Activated CD8-positive, alpha-beta memory T cell treated with anti-CD3 and anti-CD28 coated beads for 48 hours (primary cell): ENCODE results near the gene ATP6V0A4.
"Not testable (repeated sequence)": the region's sequence is repeated elsewhere in the genome, so short reads cannot be mapped to it uniquely, and the experiment has no call there.

ENCODE experiments used
- DNase-seq, 3 experiments: peaks; one replicate each; pipeline ENCODE4 v3.0.0-alpha.2; 2020; ENCODE audit warnings: low read depth in 2 of 3, low spot score in 2 of 3

ATP6V0A4 gene

GRCh38 chr7:138804618-138805017, 6.6 kb upstream of the ATP6V0A4 start:
- no peak for DNase-seq

- DNase-seq = no peak
Observed at GRCh38 chr7:138802706-138803105, 4.7 kb upstream of the ATP6V0A4 start.

- DNase-seq = no peak
Observed at GRCh38 chr7:138801256-138801655, 3.3 kb upstream of the ATP6V0A4 start.

GRCh38 chr7:138799336-138800000, 1.5 kb upstream of the ATP6V0A4 start:
- DNase-seq = no peak

GRCh38 chr7:138798836-138799235, 840 bp upstream of the ATP6V0A4 start:
- no peak for DNase-seq

GRCh38 chr7:138797046-138797445, 950 bp downstream of the ATP6V0A4 start:
- DNase-seq = not testable (repeated sequence)

GRCh38 chr7:138796038-138796615, 1.9 kb downstream of the ATP6V0A4 start:
- DNase-seq = no peak

GRCh38 chr7:138785587-138786437, 12.2 kb downstream of the ATP6V0A4 start:
- DNase-seq = no peak

GRCh38 chr7:138784692-138785091, 13.3 kb downstream of the ATP6V0A4 start:
- DNase-seq = no peak

GRCh38 chr7:138781004-138781403, 17.0 kb downstream of the ATP6V0A4 start:
- DNase-seq = no peak

GRCh38 chr7:138776166-138776833, 21.7 kb downstream of the ATP6V0A4 start:
- no peak for DNase-seq

GRCh38 chr7:138773817-138774216, 24.2 kb downstream of the ATP6V0A4 start:
- no peak for DNase-seq

GRCh38 chr7:138773176-138773575, 24.8 kb downstream of the ATP6V0A4 start:
- DNase-seq = no peak

- no peak for DNase-seq
Observed at GRCh38 chr7:138770904-138771303, 27.1 kb downstream of the ATP6V0A4 start.

GRCh38 chr7:138768241-138768640, 29.8 kb downstream of the ATP6V0A4 start:
- DNase-seq = no peak

GRCh38 chr7:138756591-138757242, 41.3 kb downstream of the ATP6V0A4 start:
- no peak for DNase-seq

GRCh38 chr7:138755842-138756590, 42.0 kb downstream of the ATP6V0A4 start:
- DNase-seq = no peak

GRCh38 chr7:138755331-138755747, 42.7 kb downstream of the ATP6V0A4 start:
- DNase-seq = no peak

GRCh38 chr7:138753610-138754009, 44.4 kb downstream of the ATP6V0A4 start:
- no peak for DNase-seq

- DNase-seq = no peak
Observed at GRCh38 chr7:138753150-138753518, 44.9 kb downstream of the ATP6V0A4 start.
